Measurements from ENCODE around the gene GOLGA8B.

GRCh38 chr15:34603095-34603494, 19.6 kb upstream of the GOLGA8B start:
- TF ChIP-seq, protein P1, sequence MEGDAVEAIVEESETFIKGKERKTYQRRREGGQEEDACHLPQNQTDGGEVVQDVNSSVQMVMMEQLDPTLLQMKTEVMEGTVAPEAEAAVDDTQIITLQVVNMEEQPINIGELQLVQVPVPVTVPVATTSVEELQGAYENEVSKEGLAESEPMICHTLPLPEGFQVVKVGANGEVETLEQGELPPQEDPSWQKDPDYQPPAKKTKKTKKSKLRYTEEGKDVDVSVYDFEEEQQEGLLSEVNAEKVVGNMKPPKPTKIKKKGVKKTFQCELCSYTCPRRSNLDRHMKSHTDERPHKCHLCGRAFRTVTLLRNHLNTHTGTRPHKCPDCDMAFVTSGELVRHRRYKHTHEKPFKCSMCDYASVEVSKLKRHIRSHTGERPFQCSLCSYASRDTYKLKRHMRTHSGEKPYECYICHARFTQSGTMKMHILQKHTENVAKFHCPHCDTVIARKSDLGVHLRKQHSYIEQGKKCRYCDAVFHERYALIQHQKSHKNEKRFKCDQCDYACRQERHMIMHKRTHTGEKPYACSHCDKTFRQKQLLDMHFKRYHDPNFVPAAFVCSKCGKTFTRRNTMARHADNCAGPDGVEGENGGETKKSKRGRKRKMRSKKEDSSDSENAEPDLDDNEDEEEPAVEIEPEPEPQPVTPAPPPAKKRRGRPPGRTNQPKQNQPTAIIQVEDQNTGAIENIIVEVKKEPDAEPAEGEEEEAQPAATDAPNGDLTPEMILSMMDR (IDR thresholded peaks at IDR 0.05; ENCODE audit: control extremely low read depth in 1 of 3, insufficient read depth in 1 of 3, low read depth in 1 of 3, low read length in 3 of 3): no peak
- TF ChIP-seq SUZ12 (IDR thresholded peaks at IDR 0.05; ENCODE audit: low read length) (no peak), EZH2 (IDR thresholded peaks at IDR 0.05; ENCODE audit: low read depth, low read length, severe bottlenecking) (no peak), NANOG (IDR thresholded peaks at IDR 0.05; ENCODE audit: insufficient read depth, low read depth, low read length, poor library complexity, severe bottlenecking) (no peak), SP1 (IDR thresholded peaks at IDR 0.05; ENCODE audit: low read depth, low read length) (no peak), KDM5A (IDR thresholded peaks at IDR 0.05; ENCODE audit: low read length) (no peak), RAD21 (IDR thresholded peaks at IDR 0.05 in 1 of 2, conservative IDR thresholded peaks at IDR 0.05 in 1 of 2; ENCODE audit: low read depth in 2 of 2, low read length in 2 of 2) (no peak), POLR2A (IDR thresholded peaks at IDR 0.05; ENCODE audit: control extremely low read depth in 1 of 2, low read depth in 2 of 2, low read length in 2 of 2) (no peak), RFX5 (IDR thresholded peaks at IDR 0.05; ENCODE audit: borderline replicate concordance, low read depth, low read length) (no peak), GTF2F1 (IDR thresholded peaks at IDR 0.05; ENCODE audit: borderline replicate concordance, low read depth, low read length) (no peak)
- TF ChIP-seq, protein P2, sequence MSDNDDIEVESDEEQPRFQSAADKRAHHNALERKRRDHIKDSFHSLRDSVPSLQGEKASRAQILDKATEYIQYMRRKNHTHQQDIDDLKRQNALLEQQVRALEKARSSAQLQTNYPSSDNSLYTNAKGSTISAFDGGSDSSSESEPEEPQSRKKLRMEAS (IDR thresholded peaks at IDR 0.05): no peak
- TF ChIP-seq, protein P3, sequence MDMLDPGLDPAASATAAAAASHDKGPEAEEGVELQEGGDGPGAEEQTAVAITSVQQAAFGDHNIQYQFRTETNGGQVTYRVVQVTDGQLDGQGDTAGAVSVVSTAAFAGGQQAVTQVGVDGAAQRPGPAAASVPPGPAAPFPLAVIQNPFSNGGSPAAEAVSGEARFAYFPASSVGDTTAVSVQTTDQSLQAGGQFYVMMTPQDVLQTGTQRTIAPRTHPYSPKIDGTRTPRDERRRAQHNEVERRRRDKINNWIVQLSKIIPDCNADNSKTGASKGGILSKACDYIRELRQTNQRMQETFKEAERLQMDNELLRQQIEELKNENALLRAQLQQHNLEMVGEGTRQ (IDR thresholded peaks at IDR 0.05; ENCODE audit: low read length): no peak
